Measurements from ENCODE around the gene RWDD4. TPM values are rescaled to one million over a fixed set of nuclear protein-coding genes. Genes with fewer than 3 reads are reported as not detected.

Gene RWDD4
- total RNA-seq, result 10 to 100 TPM; 14.2 to 16.7 TPM

DNA sequence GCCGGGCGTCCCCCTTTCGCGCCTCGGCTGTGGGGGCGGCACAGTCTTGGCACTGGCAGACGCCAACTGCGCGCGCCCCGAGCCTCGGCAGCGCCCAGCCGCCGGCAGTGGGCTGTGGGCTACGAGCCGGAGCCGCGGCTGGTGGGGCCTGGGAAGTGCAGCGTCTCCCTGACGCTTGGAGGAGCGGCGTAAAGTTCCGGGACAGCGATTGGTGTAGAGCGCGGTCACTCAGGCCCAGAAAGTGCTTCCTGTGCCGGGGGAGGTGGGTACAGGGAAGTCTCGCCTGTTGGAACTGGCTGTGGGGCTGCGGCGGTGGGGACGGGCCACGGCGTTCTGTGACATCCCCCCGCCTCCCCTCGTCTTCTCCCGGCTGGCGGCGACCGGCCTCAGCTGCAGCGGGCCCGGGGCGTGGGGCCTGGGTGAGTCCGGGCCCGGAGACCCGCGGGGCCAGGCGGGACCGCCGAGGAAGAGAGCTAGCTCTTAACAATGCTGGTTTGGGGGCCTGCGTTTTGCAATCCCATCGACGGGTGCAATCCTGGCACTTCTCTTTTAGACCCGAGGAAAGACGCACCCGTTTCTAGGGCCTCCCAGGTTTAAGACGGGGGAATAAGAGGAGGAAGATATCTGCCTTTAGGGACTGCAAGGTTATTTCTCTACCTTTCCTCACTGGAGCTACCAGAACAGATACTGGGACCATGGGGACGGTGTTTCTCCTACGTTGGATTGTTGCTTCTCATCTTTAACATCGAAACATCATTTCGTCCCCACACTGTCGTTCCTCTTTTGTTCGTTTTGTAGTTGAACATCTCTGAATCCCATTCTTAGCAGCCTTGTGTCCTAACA lies at the start of gene RWDD4, which contains the start of gene TRAPPC11:
RWDD4 (minus strand) TSS at position 157 of the 843 bp plus-strand sequence. CDS start 233 bp downstream, outside the sequence.
TRAPPC11 (plus strand) TSS at position 265 of the 843 bp plus-strand sequence. CDS start 4,575 bp downstream, outside the sequence.
- ATAC-seq (peak; percentile 100), DNase-seq (ENCODE audit: low spot score in 2 of 2) (peak; percentile 90 to 96)
- H3K36me3 Mint-ChIP-seq, result peaks cover 5% of the 10 kb centered on the region in 2 donors
- H3K27ac Mint-ChIP-seq, result peak within 1 kb of the TSS; percentile 91 to 99
- H3K9me3 Mint-ChIP-seq, result no peaks in the 10 kb centered on the region

- DNase-seq (ENCODE audit: low spot score in 2 of 2), result no peak
- H3K27ac Mint-ChIP-seq, result no peak overlapping the region
- H3K36me3 Mint-ChIP-seq, result peaks cover 20 to 25% of the 10 kb centered on the region in 2 donors
- H3K9me3 Mint-ChIP-seq, result no peaks in the 10 kb centered on the region
- no peak for ATAC-seq
Measured at GRCh38 chr4:183702492-183702891, 43.5 kb upstream of the RWDD4 start.

GRCh38 chr4:183700407-183700806 lies 41.4 kb upstream of the RWDD4 start:
- peaks cover 20 to 28% of the 10 kb centered on the region in 2 donors for H3K36me3 Mint-ChIP-seq
- no peaks in the 10 kb centered on the region for H3K9me3 Mint-ChIP-seq
- H3K27ac Mint-ChIP-seq, result no peak overlapping the region
- DNase-seq (ENCODE audit: low spot score in 2 of 2) (no peak), ATAC-seq (no peak)

DNA sequence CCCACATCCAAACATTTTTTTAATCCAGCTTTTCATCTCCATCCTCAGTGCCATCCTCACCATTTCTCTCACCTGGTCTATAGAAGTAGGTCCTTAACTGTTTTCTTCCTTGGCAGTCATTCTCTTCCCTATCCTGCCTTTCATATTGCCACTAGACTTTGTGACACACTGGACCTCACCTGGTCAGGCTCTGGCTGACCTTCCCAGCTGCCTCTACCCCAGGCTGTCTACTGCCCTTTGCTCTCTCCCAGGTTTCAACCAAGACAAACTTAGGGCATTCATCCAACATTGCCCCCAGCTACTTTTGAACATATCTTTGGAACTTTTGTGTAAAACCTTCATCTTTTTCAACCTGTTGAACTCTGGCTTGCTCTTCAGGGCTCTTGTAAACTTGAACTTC lies 39.9 kb upstream of the RWDD4 start:
- Mint-ChIP-seq H3K27ac (peak overlapping the region in 1 of 2 donors; percentile 58), H3K36me3 (peaks cover 20 to 28% of the 10 kb centered on the region in 2 donors), H3K9me3 (no peaks in the 10 kb centered on the region)
- ATAC-seq, result no peak
- no peak for DNase-seq (ENCODE audit: low spot score in 2 of 2)

DNA sequence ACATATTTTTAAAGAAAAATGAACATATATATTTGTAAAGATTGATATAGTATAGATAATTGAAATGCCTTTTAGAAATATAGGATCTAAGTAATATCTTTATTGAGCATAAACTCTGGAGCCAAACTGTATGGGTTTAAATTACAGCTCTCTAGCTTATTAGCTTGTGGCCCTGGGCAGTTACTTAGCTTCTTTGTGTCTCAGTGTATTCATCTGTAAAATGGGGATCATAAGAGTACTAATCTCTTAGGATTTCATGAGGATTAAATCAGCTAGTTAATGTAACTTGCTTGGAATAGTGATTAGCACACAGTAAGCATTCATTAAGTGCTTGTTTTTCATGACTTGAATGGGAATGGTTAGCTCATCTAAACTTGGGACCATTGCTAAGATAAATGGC lies 32.9 kb upstream of the RWDD4 start:
- H3K36me3 Mint-ChIP-seq, result peaks cover 0 to 12% of the 10 kb centered on the region in 2 donors
- DNase-seq (ENCODE audit: low spot score in 2 of 2) (no peak), ATAC-seq (no peak)
- no peaks in the 10 kb centered on the region for H3K9me3 Mint-ChIP-seq
- no peak overlapping the region for H3K27ac Mint-ChIP-seq

GRCh38 chr4:183691006-183691405 lies 32.0 kb upstream of the RWDD4 start:
- DNase-seq (ENCODE audit: low spot score in 2 of 2), result no peak
- peaks cover 0 to 11% of the 10 kb centered on the region in 2 donors for H3K36me3 Mint-ChIP-seq
- no peak overlapping the region for H3K27ac Mint-ChIP-seq
- H3K9me3 Mint-ChIP-seq, result no peaks in the 10 kb centered on the region
- no peak for ATAC-seq

DNA sequence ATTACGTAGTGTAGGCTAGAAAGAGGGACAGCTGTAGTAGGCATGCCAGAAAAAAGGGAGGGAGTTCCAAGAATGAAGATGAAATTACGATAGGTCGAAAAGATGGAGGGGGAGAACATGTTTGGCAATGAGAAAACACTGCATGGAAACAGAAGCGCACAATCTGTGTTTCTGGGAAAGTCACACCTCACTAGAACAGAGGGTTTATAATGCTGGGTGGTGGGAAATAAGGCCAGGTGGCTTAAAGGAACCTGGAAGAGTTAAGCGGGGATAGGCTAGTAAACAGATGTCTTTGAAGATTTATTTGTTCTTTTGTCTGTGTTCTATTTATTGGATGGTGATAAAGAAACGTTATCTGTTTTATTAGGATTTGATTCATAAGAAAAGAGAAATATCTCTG lies 29.2 kb upstream of the RWDD4 start:
- no peak for ATAC-seq
- Mint-ChIP-seq H3K9me3 (no peaks in the 10 kb centered on the region), H3K27ac (peak overlapping the region in 1 of 2 donors; percentile 25), H3K36me3 (peaks cover 6 to 9% of the 10 kb centered on the region in 2 donors)
- DNase-seq (ENCODE audit: low spot score in 2 of 2), result no peak

DNA sequence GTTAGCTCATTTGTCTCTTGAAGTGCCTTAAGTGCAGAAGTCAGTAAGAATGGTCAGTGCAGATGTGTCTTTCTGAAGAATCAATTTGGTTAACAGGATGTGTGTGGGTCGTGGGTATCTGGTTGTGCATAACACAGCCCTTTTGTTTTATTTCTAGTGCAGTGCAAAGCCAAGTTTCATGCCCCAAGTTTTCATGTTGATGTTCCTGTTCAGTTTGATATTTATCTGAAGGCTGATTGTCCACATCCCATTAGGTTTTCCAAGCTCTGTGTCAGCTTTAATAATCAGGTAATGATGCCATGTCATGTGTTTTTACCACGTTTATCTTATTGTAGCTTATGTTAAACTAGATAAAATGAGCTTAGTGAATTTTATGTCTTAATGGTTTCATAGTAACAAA lies 27.5 kb upstream of the RWDD4 start:
- Mint-ChIP-seq H3K36me3 (peaks cover 6 to 9% of the 10 kb centered on the region in 2 donors), H3K27ac (no peak overlapping the region), H3K9me3 (no peaks in the 10 kb centered on the region)
- ATAC-seq, result no peak
- DNase-seq (ENCODE audit: low spot score in 2 of 2), result no peak

DNA sequence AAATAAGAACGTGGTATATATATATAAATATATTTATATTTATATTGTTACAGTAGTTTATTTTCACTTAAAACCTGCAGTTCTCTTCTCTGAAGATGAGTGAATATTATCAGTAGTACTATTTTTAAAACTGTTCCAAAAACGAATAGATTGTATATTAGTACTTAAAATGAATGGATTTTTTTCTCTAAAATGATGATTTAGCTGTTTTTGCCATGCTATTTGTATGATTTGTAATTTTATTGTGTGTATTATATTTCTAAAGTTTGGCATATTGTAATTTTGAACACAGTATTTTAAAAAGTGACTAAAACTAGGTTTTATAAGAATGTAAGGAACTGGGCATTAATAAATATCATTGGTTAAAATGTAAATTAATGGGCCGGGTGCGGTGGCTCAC lies 22.1 kb upstream of the RWDD4 start:
- no peak overlapping the region for H3K27ac Mint-ChIP-seq
- ATAC-seq (no peak), DNase-seq (ENCODE audit: low spot score in 2 of 2) (no peak)
- H3K9me3 Mint-ChIP-seq, result no peaks in the 10 kb centered on the region
- H3K36me3 Mint-ChIP-seq, result peaks cover 0 to 14% of the 10 kb centered on the region in 2 donors

DNA sequence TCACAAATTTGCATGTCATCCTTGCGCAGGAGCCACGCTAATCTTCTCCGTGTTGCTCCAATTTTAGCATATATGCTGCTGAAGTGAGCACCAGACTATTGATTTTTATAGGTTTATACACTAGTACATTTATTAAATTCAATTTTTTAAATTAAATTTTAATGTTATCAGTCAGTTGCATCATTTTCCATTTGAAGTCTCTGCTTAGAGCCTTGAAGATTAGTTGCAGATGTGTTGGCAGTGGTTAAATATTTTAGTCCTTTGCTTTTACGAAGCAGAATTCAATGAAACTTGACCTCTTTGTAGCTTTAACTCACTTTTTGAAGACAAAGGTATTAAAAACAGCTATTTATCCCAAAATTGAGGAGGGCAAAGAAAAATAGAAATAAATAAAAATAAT lies 16.6 kb upstream of the RWDD4 start:
- no peak overlapping the region for H3K27ac Mint-ChIP-seq
- no peaks in the 10 kb centered on the region for H3K9me3 Mint-ChIP-seq
- no peak for DNase-seq (ENCODE audit: low spot score in 2 of 2)
- ATAC-seq, result no peak
- peaks cover 0 to 6% of the 10 kb centered on the region in 2 donors for H3K36me3 Mint-ChIP-seq

GRCh38 chr4:183674153-183674552 lies 15.2 kb upstream of the RWDD4 start:
- peaks cover 0 to 6% of the 10 kb centered on the region in 2 donors for H3K36me3 Mint-ChIP-seq
- ATAC-seq, result no peak
- DNase-seq (ENCODE audit: low spot score in 2 of 2), result no peak
- H3K27ac Mint-ChIP-seq, result no peak overlapping the region
- no peaks in the 10 kb centered on the region for H3K9me3 Mint-ChIP-seq

DNA sequence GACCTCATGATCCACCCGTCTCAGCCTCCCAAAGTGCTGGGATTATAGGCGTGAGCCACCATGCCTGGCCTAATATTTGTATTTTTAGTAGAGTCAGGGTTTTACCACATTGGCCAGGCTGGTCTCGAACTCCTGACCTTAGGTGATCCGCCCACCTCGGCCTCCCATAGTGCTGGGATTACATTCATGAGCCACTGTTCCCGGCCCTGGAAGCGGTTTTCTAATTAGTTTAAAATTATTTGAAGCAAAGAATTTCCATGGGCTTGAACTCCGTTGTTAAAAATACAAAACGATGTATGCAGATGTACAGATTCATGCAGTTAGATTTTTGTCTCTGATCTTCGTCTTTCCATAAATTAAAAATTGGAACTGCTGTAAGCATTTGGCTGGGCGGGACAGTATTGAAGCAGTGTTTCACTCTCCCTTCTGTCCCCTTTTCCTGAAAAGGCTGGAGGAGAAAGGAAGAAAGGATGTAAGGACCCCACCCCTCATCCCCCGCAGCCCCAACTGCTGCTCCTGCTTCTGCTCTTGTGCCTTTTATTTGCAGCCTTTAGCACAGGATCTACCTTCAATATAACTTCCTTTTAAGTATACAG lies 12.1 kb upstream of the RWDD4 start:
- no peak for ATAC-seq
- Mint-ChIP-seq H3K36me3 (no peaks in the 10 kb centered on the region), H3K27ac (no peak overlapping the region)

GRCh38 chr4:183670251-183670650 lies 11.3 kb upstream of the RWDD4 start:
- peaks cover 4% of the 10 kb centered on the region in 2 donors for H3K36me3 Mint-ChIP-seq
- ATAC-seq, result no peak
- H3K27ac Mint-ChIP-seq, result no peak overlapping the region
- no peak for DNase-seq (ENCODE audit: low spot score in 2 of 2)
- H3K9me3 Mint-ChIP-seq, result no peaks in the 10 kb centered on the region

More for the DNA sequence above, 12.1 kb upstream of the RWDD4 start:
- no peak for DNase-seq (ENCODE audit: low spot score in 2 of 2)
- no peaks in the 10 kb centered on the region for H3K9me3 Mint-ChIP-seq

- Mint-ChIP-seq H3K27ac (no peak overlapping the region), H3K36me3 (peaks cover 4 to 6% of the 10 kb centered on the region in 2 donors), H3K9me3 (no peaks in the 10 kb centered on the region)
- ATAC-seq (no peak), DNase-seq (ENCODE audit: low spot score in 2 of 2) (no peak)
Measured at GRCh38 chr4:183666088-183666487, 7.1 kb upstream of the RWDD4 start.

GRCh38 chr4:183659872-183660242 lies 872 bp upstream of the RWDD4 start:
- Mint-ChIP-seq H3K9me3 (no peaks in the 10 kb centered on the region), H3K36me3 (peaks cover 5% of the 10 kb centered on the region in 2 donors), H3K27ac (peak overlapping the region; percentile 86 to 91)
- ATAC-seq, result no peak
- no peak for DNase-seq (ENCODE audit: low spot score in 2 of 2)

DNA sequence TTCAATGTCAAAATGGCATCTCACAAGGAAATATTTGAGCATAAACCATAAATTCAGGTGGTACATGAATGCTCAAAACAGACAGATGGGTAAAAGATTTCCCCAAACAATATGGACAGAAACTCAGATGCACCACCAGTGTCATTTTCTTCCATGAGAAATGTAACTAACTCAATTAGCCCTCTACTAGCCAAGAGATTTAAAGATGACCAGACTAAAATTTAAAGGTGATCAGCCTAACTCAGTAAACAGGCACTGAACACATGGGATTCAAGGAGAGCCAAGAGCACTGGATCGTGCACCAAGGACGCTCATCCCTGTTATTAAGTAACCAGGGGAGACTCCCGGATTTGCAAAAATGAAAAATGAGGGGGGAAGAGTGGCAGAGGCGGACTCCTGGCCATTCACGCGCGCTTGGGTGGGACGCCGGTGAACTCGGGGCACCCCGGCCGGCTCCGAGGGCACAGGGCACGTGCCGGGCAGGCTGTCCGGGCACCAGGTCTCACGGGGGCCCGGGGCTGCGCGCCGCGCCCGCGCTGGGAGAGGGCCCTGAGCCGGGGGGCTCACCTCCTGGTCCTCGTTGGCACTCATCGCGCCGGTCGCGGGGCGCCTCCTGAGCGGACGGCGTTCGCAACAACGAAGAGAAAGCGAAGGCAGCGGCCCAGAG lies 490 bp downstream of the RWDD4 start:
- DNase-seq (ENCODE audit: low spot score in 2 of 2) (peak in 1 of 2 donors; percentile 24), ATAC-seq (no peak)
- no peaks in the 10 kb centered on the region for H3K9me3 Mint-ChIP-seq
- peaks cover 5% of the 10 kb centered on the region in 2 donors for H3K36me3 Mint-ChIP-seq
- H3K27ac Mint-ChIP-seq, result peak overlapping the region; percentile 91 to 99

DNA sequence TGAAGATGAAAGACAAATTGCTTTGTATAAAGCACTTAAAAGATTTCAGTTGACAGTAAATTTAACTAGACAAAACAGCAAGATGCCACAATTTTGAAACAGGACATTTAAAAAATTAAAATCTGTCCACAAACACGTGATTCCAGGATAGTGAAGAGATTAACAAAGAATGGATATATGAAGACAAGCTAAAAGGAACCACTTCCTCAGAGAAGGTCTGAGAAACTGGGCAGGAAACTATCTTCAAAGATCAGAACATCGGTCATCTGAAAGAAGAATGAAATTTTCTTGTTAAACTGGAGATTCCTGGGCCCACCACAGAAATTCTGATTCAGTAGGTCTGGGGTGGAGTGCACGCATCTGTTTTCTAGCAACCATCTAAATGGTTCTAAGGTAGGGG lies 1.4 kb downstream of the RWDD4 start:
- ATAC-seq, result no peak
- no peaks in the 10 kb centered on the region for H3K9me3 Mint-ChIP-seq
- no peak for DNase-seq (ENCODE audit: low spot score in 2 of 2)
- peaks cover 5% of the 10 kb centered on the region in 2 donors for H3K36me3 Mint-ChIP-seq
- peak overlapping the region; percentile 91 to 99 for H3K27ac Mint-ChIP-seq

Measured in activated naive CD4-positive, alpha-beta T cell treated with anti-CD3 and anti-CD28 coated beads, Interleukin-2, amount 50 U/mL, for 72 hours (primary cell).